ENCODE data around the gene CDH1. TPM values are rescaled to one million over a fixed set of nuclear protein-coding genes. Genes with fewer than 3 reads are reported as not detected.
"Not testable (repeated sequence)": the region's sequence is repeated elsewhere in the genome, so short reads cannot be mapped to it uniquely, and the experiment has no call there.

Gene CDH1
- total RNA-seq, 2 experiments from 2014 or later: 0.06 to 0.69 TPM

- ChIA-PET CTCF (interaction anchor here (0.8 kb wide), 1 partner anchor 100 kb away, joined by 4 read pairs; no protein-coding TSS in a partner anchor), POLR2A (no interaction called here)
- Mint-ChIP-seq H3K27ac (no peak overlapping the region), H3K27me3 (peaks cover 4% of the 10 kb centered on the region), H3K9me3 (no peaks in the 10 kb centered on the region), H3K4me1 (peaks cover 11% of the 10 kb centered on the region), H3K36me3 (ENCODE audit: low read depth) (peaks cover 2% of the 10 kb centered on the region), H3K4me3 (no peak overlapping the region)
- DNase-seq: no peak
Observed at GRCh38 chr16:68715471-68715870, 21.6 kb upstream of the CDH1 start.

GRCh38 chr16:68716516-68716915, 20.6 kb upstream of the CDH1 start:
- H3K27ac Mint-ChIP-seq; H3K36me3 Mint-ChIP-seq (ENCODE audit: low read depth); POLR2A ChIA-PET; H3K4me3 Mint-ChIP-seq; H3K9me3 Mint-ChIP-seq; H3K4me1 Mint-ChIP-seq; H3K27me3 Mint-ChIP-seq; DNase-seq: not testable (repeated sequence)
- CTCF ChIA-PET: interaction anchor here (0.5 to 0.9 kb wide), 3 partner anchors 23 to 612 kb away, joined by 3 read pairs; no protein-coding TSS in a partner anchor

- Mint-ChIP-seq H3K36me3 (ENCODE audit: low read depth) (peaks cover 2% of the 10 kb centered on the region), H3K4me1 (peaks cover 4% of the 10 kb centered on the region), H3K4me3 (no peak overlapping the region), H3K9me3 (no peaks in the 10 kb centered on the region), H3K27ac (no peak overlapping the region), H3K27me3 (no peaks in the 10 kb centered on the region)
- ChIA-PET POLR2A (no interaction called here), CTCF (interaction anchor here (0.7 to 1.3 kb wide), 3 partner anchors 17 to 52 kb away, joined by 3 to 6 read pairs (median 4); no protein-coding TSS in a partner anchor)
- no peak for DNase-seq
Observed at GRCh38 chr16:68717684-68718083, 19.4 kb upstream of the CDH1 start.

GRCh38 chr16:68718590-68718989, 18.5 kb upstream of the CDH1 start:
- Mint-ChIP-seq H3K4me3 (no peak overlapping the region), H3K9me3 (no peaks in the 10 kb centered on the region), H3K36me3 (ENCODE audit: low read depth) (peaks cover 2% of the 10 kb centered on the region), H3K27ac (no peak overlapping the region), H3K4me1 (peaks cover 4% of the 10 kb centered on the region), H3K27me3 (no peaks in the 10 kb centered on the region)
- ChIA-PET POLR2A (no interaction called here), CTCF (interaction anchor here (1.3 kb wide), 1 partner anchor 17 kb away, joined by 3 read pairs; no protein-coding TSS in a partner anchor)
- DNase-seq: no peak

- Mint-ChIP-seq H3K9me3 (no peaks in the 10 kb centered on the region), H3K4me1 (peaks cover 4% of the 10 kb centered on the region), H3K27ac (no peak overlapping the region), H3K36me3 (ENCODE audit: low read depth) (peaks cover 2% of the 10 kb centered on the region), H3K27me3 (no peaks in the 10 kb centered on the region), H3K4me3 (no peak overlapping the region)
- CTCF ChIA-PET: interaction anchor here (0.7 kb wide), 1 partner anchor 652 kb away, joined by 3 read pairs; no protein-coding TSS in a partner anchor
- no peak for DNase-seq
- POLR2A ChIA-PET: interaction anchor here (0.6 kb wide), 1 partner anchor 59 kb away, joined by 5 read pairs; no protein-coding TSS in a partner anchor
Observed at GRCh38 chr16:68719993-68720489, 17.1 kb upstream of the CDH1 start.

- peaks cover 2% of the 10 kb centered on the region for H3K36me3 Mint-ChIP-seq (ENCODE audit: low read depth)
- peaks cover 4% of the 10 kb centered on the region for H3K4me1 Mint-ChIP-seq
- no peaks in the 10 kb centered on the region for H3K27me3 Mint-ChIP-seq
- POLR2A ChIA-PET: no interaction called here
- no peak for DNase-seq
- CTCF ChIA-PET: interaction anchor here (0.7 to 0.8 kb wide), 2 partner anchors 90 to 275 kb away, joined by 3 to 4 read pairs; no protein-coding TSS in a partner anchor
- H3K9me3 Mint-ChIP-seq: no peaks in the 10 kb centered on the region
- H3K4me3 Mint-ChIP-seq: no peak overlapping the region
- no peak overlapping the region for H3K27ac Mint-ChIP-seq
Observed at GRCh38 chr16:68722119-68723024, 14.7 kb upstream of the CDH1 start.

- no peak overlapping the region for H3K27ac Mint-ChIP-seq
- CTCF ChIA-PET: no interaction called here
- H3K9me3 Mint-ChIP-seq: no peaks in the 10 kb centered on the region
- no peak for DNase-seq
- H3K4me3 Mint-ChIP-seq: no peak overlapping the region
- no peaks in the 10 kb centered on the region for H3K27me3 Mint-ChIP-seq
- H3K4me1 Mint-ChIP-seq: peaks cover 2% of the 10 kb centered on the region
- POLR2A ChIA-PET: no interaction called here
- H3K36me3 Mint-ChIP-seq (ENCODE audit: low read depth): no peaks in the 10 kb centered on the region
Observed at GRCh38 chr16:68724797-68725196, 12.3 kb upstream of the CDH1 start.

GRCh38 chr16:68728523-68728922, 8.6 kb upstream of the CDH1 start:
- no peaks in the 10 kb centered on the region for H3K9me3 Mint-ChIP-seq
- CTCF ChIA-PET: interaction anchor here (1.0 to 1.1 kb wide), 2 partner anchors 14 to 22 kb away, joined by 3 to 4 read pairs; no protein-coding TSS in a partner anchor
- no peak for DNase-seq
- H3K36me3 Mint-ChIP-seq (ENCODE audit: low read depth): no peaks in the 10 kb centered on the region
- no peaks in the 10 kb centered on the region for H3K27me3 Mint-ChIP-seq
- POLR2A ChIA-PET: no interaction called here
- H3K4me1 Mint-ChIP-seq: no peaks in the 10 kb centered on the region
- no peak overlapping the region for H3K27ac Mint-ChIP-seq
- no peak overlapping the region for H3K4me3 Mint-ChIP-seq

- no peak overlapping the region for H3K4me3 Mint-ChIP-seq
- no peaks in the 10 kb centered on the region for H3K36me3 Mint-ChIP-seq (ENCODE audit: low read depth)
- H3K27ac Mint-ChIP-seq: no peak overlapping the region
Observed at GRCh38 chr16:68731637-68732036, 5.5 kb upstream of the CDH1 start.

GRCh38 chr16:68732042-68732680, 4.9 kb upstream of the CDH1 start:
- ChIA-PET POLR2A (no interaction called here), CTCF (interaction anchor here (0.9 kb wide), 1 partner anchor 66 kb away, joined by 3 read pairs; no protein-coding TSS in a partner anchor)
- no peak overlapping the region for H3K4me3 Mint-ChIP-seq
- no peaks in the 10 kb centered on the region for H3K9me3 Mint-ChIP-seq
- no peak for DNase-seq
- H3K4me1 Mint-ChIP-seq: peaks cover 5% of the 10 kb centered on the region
- H3K36me3 Mint-ChIP-seq (ENCODE audit: low read depth): no peaks in the 10 kb centered on the region
- peaks cover 17% of the 10 kb centered on the region for H3K27me3 Mint-ChIP-seq
- no peak overlapping the region for H3K27ac Mint-ChIP-seq

More at GRCh38 chr16:68731637-68732036, 5.5 kb upstream of the CDH1 start:
- DNase-seq: no peak
- CTCF ChIA-PET: no interaction called here
- Mint-ChIP-seq H3K9me3 (no peaks in the 10 kb centered on the region), H3K27me3 (peaks cover 14% of the 10 kb centered on the region), H3K4me1 (peaks cover 2% of the 10 kb centered on the region)
- POLR2A ChIA-PET: no interaction called here

GRCh38 chr16:68732741-68733399, 4.2 kb upstream of the CDH1 start:
- H3K27me3 Mint-ChIP-seq: peaks cover 20% of the 10 kb centered on the region
- ChIA-PET CTCF (interaction anchor here (0.9 kb wide), 1 partner anchor 65 kb away, joined by 3 read pairs; no protein-coding TSS in a partner anchor), POLR2A (no interaction called here)
- no peak overlapping the region for H3K27ac Mint-ChIP-seq
- H3K9me3 Mint-ChIP-seq: no peaks in the 10 kb centered on the region
- H3K36me3 Mint-ChIP-seq (ENCODE audit: low read depth): no peaks in the 10 kb centered on the region
- peaks cover 7% of the 10 kb centered on the region for H3K4me1 Mint-ChIP-seq
- no peak for DNase-seq
- H3K4me3 Mint-ChIP-seq: no peak overlapping the region

- H3K9me3 Mint-ChIP-seq: no peaks in the 10 kb centered on the region
- H3K27me3 Mint-ChIP-seq: peaks cover 24% of the 10 kb centered on the region
- H3K4me1 Mint-ChIP-seq: peaks cover 7% of the 10 kb centered on the region
- POLR2A ChIA-PET: no interaction called here
- DNase-seq: no peak
- no peak overlapping the region for H3K27ac Mint-ChIP-seq
- no peak overlapping the region for H3K4me3 Mint-ChIP-seq
- CTCF ChIA-PET: no interaction called here
- no peaks in the 10 kb centered on the region for H3K36me3 Mint-ChIP-seq (ENCODE audit: low read depth)
Observed at GRCh38 chr16:68733570-68733969, 3.5 kb upstream of the CDH1 start.
